Kidney epithelial cell (primary cell): Measurements from ENCODE around the gene RALBP1. TPM values are rescaled to one million over a fixed set of nuclear protein-coding genes. Genes with fewer than 3 reads are reported as not detected.
"Not testable (repeated sequence)": the region's sequence is repeated elsewhere in the genome, so short reads cannot be mapped to it uniquely, and the experiment has no call there.

Experiments
- DNase-seq: peaks from one replicate; pipeline ENCODE4 v3.0.0-alpha.2; 2010; ENCODE audit warnings: low read depth
- H3K27me3 ChIP-seq: 2 replicates; pipeline ENCODE4 v1.6.0; 2011; ENCODE audit warnings: low read length; ENCODE audit not compliant: control insufficient read depth, insufficient read depth
- H3K36me3 ChIP-seq: 2 replicates; pipeline ENCODE4 v1.5.1; 2011; ENCODE audit warnings: low read length; ENCODE audit not compliant: control insufficient read depth, insufficient read depth
- H3K4me3 ChIP-seq: 2 replicates; pipeline ENCODE4 v1.5.1; 2011; ENCODE audit warnings: low read depth, mild to moderate bottlenecking, control low read depth, low read length
- CTCF ChIP-seq: IDR thresholded peaks from 2 replicates; pipeline ENCODE4 v1.5.1; 2011; ENCODE audit warnings: mild to moderate bottlenecking, moderate library complexity, low read length, control low read depth, inconsistent platforms; ENCODE audit not compliant: insufficient read depth, poor library complexity, severe bottlenecking
- total RNA-seq: library from RNA; depleted of rRNA; stranded (reverse); fragments of >200 nt; gene quantifications from 2 replicates; pipeline ENCODE4 v1.2.3, GENCODE V29; 2015

RALBP1 gene
- total RNA-seq, 1 donor from 2014 or later = 57.1 TPM

DNA sequence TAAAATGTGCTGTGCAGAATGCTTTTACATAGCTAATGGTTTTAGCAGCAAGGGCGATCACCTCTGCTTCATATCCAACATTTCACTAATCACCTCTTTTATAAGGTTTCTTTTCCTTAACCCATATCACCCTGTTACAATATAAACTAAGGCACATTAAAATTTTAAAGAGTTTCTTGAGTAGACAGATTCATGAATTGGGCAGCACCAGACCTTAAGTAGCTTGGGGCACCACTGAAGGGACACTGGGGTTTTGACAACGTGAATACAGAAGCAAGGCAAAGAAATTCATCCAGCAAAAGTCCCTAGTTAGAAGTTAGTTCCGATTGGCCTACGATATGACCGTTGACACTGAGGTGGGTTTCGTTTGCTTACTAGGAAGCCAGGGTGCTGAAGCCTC, 44.0 kb upstream of the RALBP1 start:
- H3K4me3 ChIP-seq = no peak overlapping the region
- no peak for TF ChIP-seq CTCF
- no peaks in the 10 kb centered on the region for H3K36me3 ChIP-seq
- DNase-seq = no peak
- H3K27me3 ChIP-seq = no peaks in the 10 kb centered on the region

- H3K4me3 ChIP-seq, H3K27me3 ChIP-seq, DNase-seq, H3K36me3 ChIP-seq: not testable (repeated sequence)
Measured at GRCh38 chr18:9433122-9433521, 42.2 kb upstream of the RALBP1 start.

- Histone ChIP-seq H3K27me3 (no peaks in the 10 kb centered on the region), H3K4me3 (no peak overlapping the region), H3K36me3 (no peaks in the 10 kb centered on the region)
- no peak for DNase-seq
- no peak for TF ChIP-seq CTCF
Measured at GRCh38 chr18:9433671-9434121, 41.6 kb upstream of the RALBP1 start.

- no peak for TF ChIP-seq CTCF
Measured at GRCh38 chr18:9434122-9434701, 41.1 kb upstream of the RALBP1 start.

GRCh38 chr18:9435041-9435440, 40.3 kb upstream of the RALBP1 start:
- DNase-seq = no peak
- Histone ChIP-seq H3K4me3 (no peak overlapping the region), H3K27me3 (no peaks in the 10 kb centered on the region), H3K36me3 (no peaks in the 10 kb centered on the region)
- no peak for TF ChIP-seq CTCF

More at GRCh38 chr18:9434122-9434701, 41.1 kb upstream of the RALBP1 start:
- H3K4me3 ChIP-seq = no peak overlapping the region
- H3K36me3 ChIP-seq = no peaks in the 10 kb centered on the region
- DNase-seq = no peak
- H3K27me3 ChIP-seq = no peaks in the 10 kb centered on the region

DNA sequence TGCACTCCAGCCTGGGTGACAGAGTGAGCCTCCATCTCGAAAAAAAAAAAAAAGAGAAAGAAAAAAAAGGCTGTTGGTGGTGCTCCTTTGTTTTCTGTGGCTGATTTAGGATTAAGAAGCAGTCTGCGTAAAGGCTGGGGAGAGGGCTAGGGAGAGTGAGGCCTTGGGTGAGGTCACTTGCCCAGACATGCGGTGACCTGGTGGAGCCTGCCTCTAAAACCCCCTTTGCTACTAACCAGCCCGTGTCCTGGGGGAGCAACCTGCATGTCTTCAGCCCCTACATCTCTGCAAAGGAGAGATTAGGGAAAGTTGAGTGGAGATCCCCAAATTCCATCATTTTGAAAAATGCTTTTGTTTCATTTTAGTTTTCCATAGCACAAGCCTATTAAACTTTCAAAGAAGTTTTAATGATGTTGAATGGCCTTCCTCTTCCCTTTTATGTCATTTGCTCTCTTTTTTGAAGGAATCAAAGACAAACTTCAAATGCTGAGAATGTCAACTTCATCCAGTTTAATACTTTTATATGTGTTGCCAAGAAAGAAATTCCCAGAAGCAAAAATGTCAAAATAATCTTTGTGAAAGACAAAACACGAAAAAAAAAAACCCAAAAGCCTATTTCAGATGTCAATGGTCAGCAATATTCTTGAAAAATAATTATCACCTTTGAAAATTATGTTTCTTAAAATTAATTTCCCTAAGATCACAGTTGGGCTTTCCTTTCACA, 38.9 kb upstream of the RALBP1 start:
- DNase-seq = no peak
- no peaks in the 10 kb centered on the region for H3K27me3 ChIP-seq
- no peak overlapping the region for H3K4me3 ChIP-seq
- H3K36me3 ChIP-seq = no peaks in the 10 kb centered on the region
- no peak for TF ChIP-seq CTCF
